NCI-H2081 treated with DMSO at 0.1 percent for 48 hours (cell line): ENCODE measurements around the gene FBXL17.
"Not testable (repeated sequence)": the region's sequence is repeated elsewhere in the genome, so short reads cannot be mapped to it uniquely, and the experiment has no call there.

Experiments
- DNase-seq: peaks from one replicate; lab custom pipeline; 2025; lab: John Stamatoyannopoulos, UW

FBXL17 gene

GRCh38 chr5:108381954-108382783, at the start of gene FBXL17:
FBXL17 (minus strand) TSS chr5:108382098.
- peak; percentile 45 for DNase-seq

- DNase-seq, result no peak
Measured at GRCh38 chr5:108430931-108431608, 49.2 kb upstream of the FBXL17 start.

GRCh38 chr5:108421713-108422112, 39.8 kb upstream of the FBXL17 start:
- DNase-seq, result no peak

GRCh38 chr5:108420755-108421154, 38.9 kb upstream of the FBXL17 start:
- DNase-seq, result no peak

- DNase-seq, result no peak
Measured at GRCh38 chr5:108420158-108420557, 38.3 kb upstream of the FBXL17 start.

- no peak for DNase-seq
Measured at GRCh38 chr5:108418197-108418596, 36.3 kb upstream of the FBXL17 start.

GRCh38 chr5:108417166-108417670, 35.3 kb upstream of the FBXL17 start:
- no peak for DNase-seq

- DNase-seq, result no peak
Measured at GRCh38 chr5:108415726-108416125, 33.8 kb upstream of the FBXL17 start.

GRCh38 chr5:108409786-108410185, 27.9 kb upstream of the FBXL17 start:
- no peak for DNase-seq

- not testable (repeated sequence) for DNase-seq
Measured at GRCh38 chr5:108405201-108405600, 23.3 kb upstream of the FBXL17 start.

- no peak for DNase-seq
Measured at GRCh38 chr5:108398964-108399363, 17.1 kb upstream of the FBXL17 start.

GRCh38 chr5:108396837-108397236, 14.9 kb upstream of the FBXL17 start:
- DNase-seq, result not testable (repeated sequence)

- DNase-seq, result no peak
Measured at GRCh38 chr5:108387758-108388157, 5.9 kb upstream of the FBXL17 start.

GRCh38 chr5:108386345-108387061, 4.6 kb upstream of the FBXL17 start:
- no peak for DNase-seq

GRCh38 chr5:108384741-108385140, 2.8 kb upstream of the FBXL17 start:
- no peak for DNase-seq

- no peak for DNase-seq
Measured at GRCh38 chr5:108382784-108383330, 959 bp upstream of the FBXL17 start.

GRCh38 chr5:108381350-108381953, 446 bp downstream of the FBXL17 start:
- no peak for DNase-seq

GRCh38 chr5:108380531-108381349, 1.2 kb downstream of the FBXL17 start:
- no peak for DNase-seq

GRCh38 chr5:108379722-108380530, 2.0 kb downstream of the FBXL17 start:
- no peak for DNase-seq

- no peak for DNase-seq
Measured at GRCh38 chr5:108375768-108376167, 6.1 kb downstream of the FBXL17 start.
